GM12892 (cell line): Measurements from ENCODE around the gene TUNAR.

Experiments used
- DNase-seq: peaks from one replicate; pipeline ENCODE4 v3.0.0; 2011; ENCODE audit not compliant: insufficient read length
- FAIRE-seq: peaks from 2 replicates; lab custom pipeline; 2011; peaks lifted over from hg19 to GRCh38; lab: Jason Lieb, UNC
- POLR2A ChIP-seq: IDR thresholded peaks from 2 replicates; pipeline ENCODE4 v1.6.1; 2011; ENCODE audit warnings: low read depth, low read length, control low read depth
- POLR2AphosphoS5 ChIP-seq: IDR thresholded peaks from 2 replicates; pipeline ENCODE4 v1.6.1; 2011; ENCODE audit warnings: low read depth, low read length, control low read depth
- TAF1 ChIP-seq: IDR thresholded peaks from 2 replicates; pipeline ENCODE4 v1.6.1; 2011; ENCODE audit warnings: low read depth, mild to moderate bottlenecking, control low read depth, low read length, borderline replicate concordance

TUNAR gene

GRCh38 chr14:95928751-95929150 lies 52.1 kb downstream of the TUNAR start:
- TF ChIP-seq POLR2A (no peak), POLR2AphosphoS5 (no peak), TAF1 (no peak)
- no peak for FAIRE-seq
- no peak for DNase-seq

GRCh38 chr14:95931384-95931783 lies 54.8 kb downstream of the TUNAR start:
- FAIRE-seq (no peak), DNase-seq (no peak)
- TF ChIP-seq TAF1 (no peak), POLR2AphosphoS5 (no peak), POLR2A (no peak)

GRCh38 chr14:95935228-95935822 lies 58.7 kb downstream of the TUNAR start:
- FAIRE-seq (no peak), DNase-seq (no peak)
- no peak for TF ChIP-seq TAF1
- no peak for TF ChIP-seq POLR2A
- no peak for TF ChIP-seq POLR2AphosphoS5

GRCh38 chr14:95936041-95936440 lies 59.4 kb downstream of the TUNAR start:
- FAIRE-seq (no peak), DNase-seq (no peak)

GRCh38 chr14:95939335-95939734 lies 62.7 kb downstream of the TUNAR start:
- TF ChIP-seq POLR2AphosphoS5 (no peak), POLR2A (no peak), TAF1 (no peak)
- DNase-seq (no peak), FAIRE-seq (no peak)

More at GRCh38 chr14:95936041-95936440, 59.4 kb downstream of the TUNAR start:
- no peak for TF ChIP-seq POLR2AphosphoS5
- no peak for TF ChIP-seq POLR2A
- TF ChIP-seq TAF1, result no peak

- DNase-seq (no peak), FAIRE-seq (no peak)
- no peak for TF ChIP-seq POLR2A
- TF ChIP-seq POLR2AphosphoS5, result no peak
- no peak for TF ChIP-seq TAF1
These were observed 65.3 kb downstream of the TUNAR start for GRCh38 chr14:95941897-95942296.

GRCh38 chr14:95943699-95944098 lies 67.1 kb downstream of the TUNAR start:
- DNase-seq (no peak), FAIRE-seq (no peak)
- TF ChIP-seq POLR2AphosphoS5 (no peak), POLR2A (no peak)

- DNase-seq (no peak), FAIRE-seq (no peak)
- TF ChIP-seq POLR2AphosphoS5, result no peak
- no peak for TF ChIP-seq POLR2A
These were observed 67.8 kb downstream of the TUNAR start for GRCh38 chr14:95944462-95944861.

- DNase-seq (no peak), FAIRE-seq (no peak)
- TF ChIP-seq TAF1 (no peak), POLR2A (no peak), POLR2AphosphoS5 (no peak)
These were observed 70.2 kb downstream of the TUNAR start for GRCh38 chr14:95946867-95947266.

- DNase-seq (no peak), FAIRE-seq (no peak)
- TF ChIP-seq POLR2AphosphoS5 (no peak), POLR2A (no peak), TAF1 (no peak)
These were observed 71.9 kb downstream of the TUNAR start for GRCh38 chr14:95948558-95948981.

- no peak for TF ChIP-seq POLR2AphosphoS5
- no peak for TF ChIP-seq POLR2A
- TF ChIP-seq TAF1, result no peak
- no peak for FAIRE-seq
- no peak for DNase-seq
These were observed 74.7 kb downstream of the TUNAR start for GRCh38 chr14:95951359-95951758.

GRCh38 chr14:95953111-95953724 lies 76.6 kb downstream of the TUNAR start:
- DNase-seq (no peak), FAIRE-seq (no peak)
- no peak for TF ChIP-seq TAF1
